ENCODE measurements around the gene LCMT1.

GRCh38 chr16:25066426-25066746 lies 45.2 kb upstream of the LCMT1 start:
- TF ChIP-seq CTCF (IDR thresholded peaks at IDR 0.05): no peak
- TF ChIP-seq POLR2A (IDR thresholded peaks at IDR 0.05): no peak

Measured in thyroid gland (tissue), 4 donors.